HFFc6 (cell line): ENCODE data around the gene ERMARD. TPM values are rescaled to one million over a fixed set of nuclear protein-coding genes. Genes with fewer than 3 reads are reported as not detected.

Experiments used
- DNase-seq: peaks from one replicate; pipeline ENCODE4 v3.0.0-alpha.2; 2018
- H3K27ac Mint-ChIP-seq: 2 replicates; pipeline ENCODE4 v1.8.0; 2020; ENCODE audit warnings: mild to moderate bottlenecking, mixed read lengths
- H3K27me3 Mint-ChIP-seq: 2 replicates; pipeline ENCODE4 v1.8.0; 2021; ENCODE audit warnings: mild to moderate bottlenecking, moderate library complexity, mixed read lengths; ENCODE audit not compliant: insufficient read depth
- H3K36me3 Mint-ChIP-seq: 2 replicates; pipeline ENCODE4 v1.8.0; 2021; ENCODE audit warnings: low read depth, mixed read lengths
- H3K4me1 Mint-ChIP-seq: 2 replicates; pipeline ENCODE4 v1.8.0; 2020; ENCODE audit warnings: low read depth, mixed read lengths
- H3K4me3 Mint-ChIP-seq: 2 replicates; pipeline ENCODE4 v1.8.0; 2020; ENCODE audit warnings: mild to moderate bottlenecking, moderate library complexity, mixed read lengths
- H3K9me3 Mint-ChIP-seq: 2 replicates; pipeline ENCODE4 v1.8.0; 2020; ENCODE audit warnings: mild to moderate bottlenecking, mixed read lengths
- total RNA-seq, 6 experiments: library from RNA; stranded (reverse); fragmentation: NEBNext Ultra II Directional; extraction: Animal tissue kit (Norgen Biotek cat#: 25700); gene quantifications; 2 replicates in 1 of 6; 3 replicates in 5 of 6; pipeline ENCODE4 v1.2.3, GENCODE V29; 2021
- TF ChIP-seq, protein P1 (sequence below): fragments of 200-600 bp; sonication (generic); IDR thresholded peaks from 2 replicates; pipeline ENCODE4 v1.5.0; 2021; ENCODE audit warnings: antibody characterized with exemption, mild to moderate bottlenecking

ERMARD gene
- total RNA-seq, 6 experiments from 2014 or later: 13.7 to 17.5 (median 15.9) TPM

DNA sequence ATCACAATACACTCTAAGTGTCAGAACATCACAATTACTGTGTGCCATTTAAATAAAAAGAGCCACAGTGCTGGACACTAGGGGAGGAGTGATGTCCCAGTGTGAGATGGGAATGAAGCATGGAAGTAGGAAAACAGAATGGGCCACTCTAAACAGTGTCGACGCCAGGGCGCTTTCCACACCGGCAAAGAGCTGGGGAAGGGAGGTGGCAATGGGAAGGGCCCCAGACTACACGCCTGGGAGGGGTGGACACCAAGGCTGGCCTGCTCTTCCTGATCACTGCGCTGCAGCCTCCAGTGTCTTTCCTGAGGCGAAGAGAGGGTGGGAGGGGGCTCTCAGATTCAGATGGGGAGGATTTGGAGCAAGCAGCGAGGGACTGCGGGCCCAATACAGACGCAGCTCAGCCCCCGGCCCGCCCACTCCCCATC is 75.9 kb downstream of the ERMARD start:
- Mint-ChIP-seq H3K27me3 (peaks cover 15% of the 10 kb centered on the region), H3K36me3 (no peaks in the 10 kb centered on the region), H3K4me1 (peaks cover 6% of the 10 kb centered on the region), H3K27ac (no peak overlapping the region), H3K4me3 (no peak overlapping the region), H3K9me3 (no peaks in the 10 kb centered on the region)
- TF ChIP-seq, protein P1, sequence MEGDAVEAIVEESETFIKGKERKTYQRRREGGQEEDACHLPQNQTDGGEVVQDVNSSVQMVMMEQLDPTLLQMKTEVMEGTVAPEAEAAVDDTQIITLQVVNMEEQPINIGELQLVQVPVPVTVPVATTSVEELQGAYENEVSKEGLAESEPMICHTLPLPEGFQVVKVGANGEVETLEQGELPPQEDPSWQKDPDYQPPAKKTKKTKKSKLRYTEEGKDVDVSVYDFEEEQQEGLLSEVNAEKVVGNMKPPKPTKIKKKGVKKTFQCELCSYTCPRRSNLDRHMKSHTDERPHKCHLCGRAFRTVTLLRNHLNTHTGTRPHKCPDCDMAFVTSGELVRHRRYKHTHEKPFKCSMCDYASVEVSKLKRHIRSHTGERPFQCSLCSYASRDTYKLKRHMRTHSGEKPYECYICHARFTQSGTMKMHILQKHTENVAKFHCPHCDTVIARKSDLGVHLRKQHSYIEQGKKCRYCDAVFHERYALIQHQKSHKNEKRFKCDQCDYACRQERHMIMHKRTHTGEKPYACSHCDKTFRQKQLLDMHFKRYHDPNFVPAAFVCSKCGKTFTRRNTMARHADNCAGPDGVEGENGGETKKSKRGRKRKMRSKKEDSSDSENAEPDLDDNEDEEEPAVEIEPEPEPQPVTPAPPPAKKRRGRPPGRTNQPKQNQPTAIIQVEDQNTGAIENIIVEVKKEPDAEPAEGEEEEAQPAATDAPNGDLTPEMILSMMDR: no peak
- no peak for DNase-seq

DNA sequence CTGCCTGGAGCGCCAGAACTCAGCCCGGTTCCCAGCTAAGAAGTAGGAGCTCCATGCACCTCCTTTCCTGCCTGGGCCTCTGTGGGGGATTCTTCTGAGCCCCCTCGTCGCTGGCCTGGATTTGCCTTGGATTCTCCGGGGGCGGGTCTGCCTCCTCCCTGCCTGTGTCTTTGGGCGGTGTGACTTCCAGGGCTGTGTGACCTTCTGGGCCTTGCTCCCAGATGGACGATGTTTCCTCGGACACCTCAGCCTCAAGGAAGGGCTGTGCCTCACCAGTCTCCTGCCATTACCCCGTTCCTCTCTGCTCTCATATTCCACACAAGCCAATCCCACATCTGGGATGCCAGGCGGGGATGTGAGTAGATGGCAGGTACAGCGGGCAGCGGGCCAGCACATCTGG is 76.8 kb downstream of the ERMARD start:
- Mint-ChIP-seq H3K4me1 (peaks cover 7% of the 10 kb centered on the region), H3K36me3 (no peaks in the 10 kb centered on the region), H3K9me3 (no peaks in the 10 kb centered on the region), H3K27me3 (peaks cover 12% of the 10 kb centered on the region), H3K4me3 (no peak overlapping the region), H3K27ac (no peak overlapping the region)
- no peak for DNase-seq
- TF ChIP-seq, protein P1: no peak

DNA sequence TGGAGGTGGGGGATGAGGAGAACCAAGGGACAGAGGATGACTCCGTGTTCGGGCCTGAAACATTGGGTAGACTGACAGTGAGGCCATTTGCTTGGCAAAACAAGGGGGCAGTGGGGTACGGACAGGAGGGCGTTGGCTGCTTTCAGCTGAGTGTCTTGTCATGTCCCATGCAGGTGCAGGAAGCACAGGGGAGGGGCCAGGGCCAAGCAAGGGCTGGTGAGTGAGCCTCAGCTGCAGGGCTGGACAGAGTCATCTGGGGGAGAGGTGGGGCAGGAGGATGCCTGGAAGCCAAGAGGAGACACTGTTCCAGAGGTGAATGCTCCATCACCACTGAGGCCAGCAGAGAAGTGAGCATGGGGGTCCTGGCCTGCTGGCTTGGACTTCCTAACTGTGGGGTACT is 78.4 kb downstream of the ERMARD start:
- DNase-seq: no peak
- no peaks in the 10 kb centered on the region for H3K36me3 Mint-ChIP-seq
- no peak overlapping the region for H3K27ac Mint-ChIP-seq
- TF ChIP-seq, protein P1: no peak
- no peak overlapping the region for H3K4me3 Mint-ChIP-seq
- no peaks in the 10 kb centered on the region for H3K9me3 Mint-ChIP-seq
- H3K27me3 Mint-ChIP-seq: peaks cover 8% of the 10 kb centered on the region
- peaks cover 12% of the 10 kb centered on the region for H3K4me1 Mint-ChIP-seq

- H3K4me1 Mint-ChIP-seq: peaks cover 12% of the 10 kb centered on the region
- H3K27ac Mint-ChIP-seq: no peak overlapping the region
- no peak overlapping the region for H3K4me3 Mint-ChIP-seq
- DNase-seq: no peak
- no peaks in the 10 kb centered on the region for H3K36me3 Mint-ChIP-seq
- TF ChIP-seq, protein P1: no peak
- H3K27me3 Mint-ChIP-seq: peaks cover 11% of the 10 kb centered on the region
- H3K9me3 Mint-ChIP-seq: no peaks in the 10 kb centered on the region
Observed at GRCh38 chr6:169830876-169831275, 79.5 kb downstream of the ERMARD start.

Other genes with a start within 250 kb of the ERMARD start
- 10 to 100 TPM in 5 of 6 experiments, 1 to 10 TPM in 1; 10.0 to 15.8 (median 12.1) TPM for gene WDR27, start 49.6 kb upstream of the ERMARD start, total RNA-seq
- gene C6orf120, start 49.5 kb upstream of the ERMARD start, total RNA-seq: 10 to 100 TPM; 44.9 to 53.5 (median 48.7) TPM
- 10 to 100 TPM; 14.4 to 20.4 (median 18.7) TPM for gene PHF10, start 27.1 kb upstream of the ERMARD start, total RNA-seq
- gene DYNLT2, start 50 bp upstream of the ERMARD start, total RNA-seq: under 1 TPM; 0.36 to 0.85 (median 0.51) TPM